GM21528 (cell line): ENCODE measurements around the gene GON4L.
"Not testable (repeated sequence)": the region's sequence is repeated elsewhere in the genome, so short reads cannot be mapped to it uniquely, and the experiment has no call there.

Experiments
- ATAC-seq: cut with Tn5 transposase; IDR thresholded peaks from one replicate; pipeline ENCODE4 v1.9.1; 2021; ENCODE audit warnings: mild to moderate bottlenecking, moderate library complexity; ENCODE audit not compliant: unreplicated experiment, low FRiP score

Gene GON4L

DNA sequence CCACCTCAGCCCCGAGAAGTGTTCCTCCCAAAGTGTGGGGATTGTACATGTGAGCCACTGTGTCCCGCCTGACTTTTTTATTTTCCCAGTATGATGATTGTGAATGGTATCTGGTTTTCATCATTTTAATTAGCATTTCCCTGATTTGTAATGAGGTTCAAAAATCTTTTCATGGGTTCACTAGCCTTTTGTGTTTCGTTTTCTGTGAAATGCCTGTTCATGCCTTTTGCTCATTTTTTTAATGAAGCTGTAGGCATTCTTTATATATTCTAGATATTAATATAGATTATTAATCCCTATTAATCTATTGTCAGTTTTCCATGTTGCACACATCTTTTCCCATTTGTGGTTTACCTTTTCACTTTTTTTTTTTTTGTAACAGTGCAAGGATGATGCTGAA is 147.6 kb downstream of the GON4L start:
- ATAC-seq = no peak

- no peak for ATAC-seq
Observed at GRCh38 chr1:155706139-155706538, 150.9 kb downstream of the GON4L start.

- ATAC-seq = not testable (repeated sequence)
Observed at GRCh38 chr1:155704414-155704813, 152.6 kb downstream of the GON4L start.

DNA sequence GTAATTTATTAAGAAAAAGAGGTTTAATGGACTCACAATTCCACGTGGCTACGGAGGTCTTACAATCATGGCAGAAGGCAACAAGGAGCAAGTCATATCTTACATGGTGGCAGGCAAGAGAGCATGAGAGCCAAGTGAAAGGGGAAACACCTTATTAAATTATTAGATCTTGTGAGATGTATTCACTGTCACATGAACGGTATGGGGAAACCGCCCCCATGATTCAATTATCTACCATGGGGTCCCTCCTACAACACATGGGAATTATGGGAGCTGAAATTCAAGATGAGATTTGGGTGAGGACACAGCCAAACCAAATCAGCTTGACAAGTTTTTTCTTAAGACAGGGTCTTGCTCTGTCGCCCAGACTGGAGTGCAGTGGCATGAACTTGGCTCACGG is 153.8 kb downstream of the GON4L start:
- no peak for ATAC-seq

- ATAC-seq = not testable (repeated sequence)
Observed at GRCh38 chr1:155701675-155702074, 155.3 kb downstream of the GON4L start.
